ENCODE data around the gene DHRS11. TPM values are rescaled to one million over a fixed set of nuclear protein-coding genes. Genes with fewer than 3 reads are reported as not detected.

DHRS11 gene
- total RNA-seq, 4 donors from 2014 or later = 10.5 to 19.7 (median 16.9) TPM

GRCh38 chr17:36593656-36594316 lies 2.1 kb downstream of the DHRS11 start:
- Histone ChIP-seq H3K36me3 (peaks cover 14% of the 10 kb centered on the region), H3K27me3 (no peaks in the 10 kb centered on the region), H3K4me1 (peaks cover 39% of the 10 kb centered on the region), H3K27ac (no peak overlapping the region), H3K9me3 (no peaks in the 10 kb centered on the region), H3K4me3 (no peak overlapping the region)
- 51% methylated on average over 8 of the region's 8 CpGs for WGBS
- TF ChIP-seq POLR2AphosphoS5 (IDR thresholded peaks at IDR 0.05) (no peak), EP300 (IDR thresholded peaks at IDR 0.05) (no peak), CTCF (IDR thresholded peaks at IDR 0.05) (no peak), POLR2A (IDR thresholded peaks at IDR 0.05) (no peak)
- peak in 1 of 2 donors; percentile 71 for DNase-seq (ENCODE audit: low spot score in 2 of 2)

- Histone ChIP-seq H3K9me3 (no peaks in the 10 kb centered on the region), H3K27me3 (no peaks in the 10 kb centered on the region), H3K27ac (no peak overlapping the region), H3K36me3 (peaks cover 4% of the 10 kb centered on the region), H3K4me1 (peaks cover 37% of the 10 kb centered on the region), H3K4me3 (no peak overlapping the region)
- no peak for TF ChIP-seq EP300 (IDR thresholded peaks at IDR 0.05)
- no peak for TF ChIP-seq POLR2AphosphoS5 (IDR thresholded peaks at IDR 0.05)
- no peak for TF ChIP-seq CTCF (IDR thresholded peaks at IDR 0.05)
- TF ChIP-seq POLR2A (IDR thresholded peaks at IDR 0.05) = no peak
- DNase-seq (ENCODE audit: low spot score in 2 of 2) = peak in 1 of 2 donors; percentile 71
- WGBS = 70% methylated on average over 13 of the region's 13 CpGs
Observed at GRCh38 chr17:36594626-36595401, 3.1 kb downstream of the DHRS11 start.

- H3K36me3 ChIP-seq = no peaks in the 10 kb centered on the region
- H3K4me1 ChIP-seq = peaks cover 31% of the 10 kb centered on the region
- H3K4me3 ChIP-seq = no peak overlapping the region
- no peak overlapping the region for H3K27ac ChIP-seq
- 75% methylated on average over 6 of the region's 6 CpGs for WGBS
- DNase-seq (ENCODE audit: low spot score in 2 of 2) = peak in 1 of 2 donors; percentile 50
- H3K27me3 ChIP-seq = no peaks in the 10 kb centered on the region
- H3K9me3 ChIP-seq = no peaks in the 10 kb centered on the region
- TF ChIP-seq EP300 (IDR thresholded peaks at IDR 0.05) = no peak
- TF ChIP-seq CTCF (IDR thresholded peaks at IDR 0.05) = no peak
- no peak for TF ChIP-seq POLR2AphosphoS5 (IDR thresholded peaks at IDR 0.05)
- TF ChIP-seq POLR2A (IDR thresholded peaks at IDR 0.05) = no peak
Observed at GRCh38 chr17:36597226-36597625, 5.5 kb downstream of the DHRS11 start.

GRCh38 chr17:36597866-36598777 lies 6.4 kb downstream of the DHRS11 start:
- Histone ChIP-seq H3K27ac (no peak overlapping the region), H3K4me1 (peaks cover 31% of the 10 kb centered on the region), H3K4me3 (no peak overlapping the region), H3K27me3 (no peaks in the 10 kb centered on the region), H3K36me3 (no peaks in the 10 kb centered on the region), H3K9me3 (no peaks in the 10 kb centered on the region)
- 88% methylated on average over 11 of the region's 11 CpGs for WGBS
- no peak for TF ChIP-seq POLR2AphosphoS5 (IDR thresholded peaks at IDR 0.05)
- no peak for TF ChIP-seq CTCF (IDR thresholded peaks at IDR 0.05)
- TF ChIP-seq EP300 (IDR thresholded peaks at IDR 0.05) = no peak
- TF ChIP-seq POLR2A (IDR thresholded peaks at IDR 0.05) = no peak
- peak in 1 of 2 donors; percentile 59 for DNase-seq (ENCODE audit: low spot score in 2 of 2)
